Measurements from ENCODE around the gene RIMBP2. TPM values are rescaled to one million over a fixed set of nuclear protein-coding genes. Genes with fewer than 3 reads are reported as not detected.

Gene RIMBP2
- total and polyA plus RNA-seq, 2 experiments from 2014 or later, result 0.31 to 0.37 TPM

DNA sequence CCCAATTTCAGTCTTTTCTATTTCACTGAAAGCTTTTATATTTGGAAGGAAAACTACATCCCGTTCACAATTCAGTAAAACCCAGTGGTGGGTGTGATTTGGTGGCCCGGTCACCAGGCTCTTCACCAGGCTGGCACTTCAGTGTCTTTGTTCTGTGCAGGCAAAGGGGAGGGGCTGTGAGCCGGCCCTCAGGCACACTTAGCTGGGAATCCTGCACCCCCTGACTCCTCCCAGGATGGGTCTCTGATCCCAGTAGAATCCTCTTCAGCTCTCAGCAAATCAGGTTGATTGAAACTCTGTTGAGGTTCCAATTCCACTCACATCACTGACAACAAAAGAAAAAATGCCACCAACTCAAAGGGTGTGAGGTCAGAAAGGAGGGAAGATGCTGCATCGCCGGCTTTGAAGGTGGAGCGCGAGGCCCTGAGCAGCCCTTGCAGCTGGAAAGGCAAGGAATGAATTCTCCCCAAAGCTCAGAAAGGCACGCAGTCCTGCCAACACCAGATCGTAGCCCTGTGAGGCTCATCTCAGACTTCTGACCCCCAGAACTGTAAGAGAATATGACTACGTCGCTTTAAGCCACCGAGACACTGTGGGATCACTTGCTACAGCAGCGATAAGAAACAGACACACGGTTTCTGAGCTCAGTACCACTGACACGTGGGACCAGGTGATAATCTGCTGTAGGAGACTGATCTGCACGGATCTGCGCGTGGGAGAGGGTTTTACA lies 211.8 kb downstream of the RIMBP2 start (continued):
- TF ChIP-seq, protein P1, sequence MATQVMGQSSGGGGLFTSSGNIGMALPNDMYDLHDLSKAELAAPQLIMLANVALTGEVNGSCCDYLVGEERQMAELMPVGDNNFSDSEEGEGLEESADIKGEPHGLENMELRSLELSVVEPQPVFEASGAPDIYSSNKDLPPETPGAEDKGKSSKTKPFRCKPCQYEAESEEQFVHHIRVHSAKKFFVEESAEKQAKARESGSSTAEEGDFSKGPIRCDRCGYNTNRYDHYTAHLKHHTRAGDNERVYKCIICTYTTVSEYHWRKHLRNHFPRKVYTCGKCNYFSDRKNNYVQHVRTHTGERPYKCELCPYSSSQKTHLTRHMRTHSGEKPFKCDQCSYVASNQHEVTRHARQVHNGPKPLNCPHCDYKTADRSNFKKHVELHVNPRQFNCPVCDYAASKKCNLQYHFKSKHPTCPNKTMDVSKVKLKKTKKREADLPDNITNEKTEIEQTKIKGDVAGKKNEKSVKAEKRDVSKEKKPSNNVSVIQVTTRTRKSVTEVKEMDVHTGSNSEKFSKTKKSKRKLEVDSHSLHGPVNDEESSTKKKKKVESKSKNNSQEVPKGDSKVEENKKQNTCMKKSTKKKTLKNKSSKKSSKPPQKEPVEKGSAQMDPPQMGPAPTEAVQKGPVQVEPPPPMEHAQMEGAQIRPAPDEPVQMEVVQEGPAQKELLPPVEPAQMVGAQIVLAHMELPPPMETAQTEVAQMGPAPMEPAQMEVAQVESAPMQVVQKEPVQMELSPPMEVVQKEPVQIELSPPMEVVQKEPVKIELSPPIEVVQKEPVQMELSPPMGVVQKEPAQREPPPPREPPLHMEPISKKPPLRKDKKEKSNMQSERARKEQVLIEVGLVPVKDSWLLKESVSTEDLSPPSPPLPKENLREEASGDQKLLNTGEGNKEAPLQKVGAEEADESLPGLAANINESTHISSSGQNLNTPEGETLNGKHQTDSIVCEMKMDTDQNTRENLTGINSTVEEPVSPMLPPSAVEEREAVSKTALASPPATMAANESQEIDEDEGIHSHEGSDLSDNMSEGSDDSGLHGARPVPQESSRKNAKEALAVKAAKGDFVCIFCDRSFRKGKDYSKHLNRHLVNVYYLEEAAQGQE (IDR thresholded peaks at IDR 0.05; ENCODE audit: unreplicated experiment), result no peak
- TF ChIP-seq ZNF114 (CRISPR knock-in tag; IDR thresholded peaks at IDR 0.05), result no peak

DNA sequence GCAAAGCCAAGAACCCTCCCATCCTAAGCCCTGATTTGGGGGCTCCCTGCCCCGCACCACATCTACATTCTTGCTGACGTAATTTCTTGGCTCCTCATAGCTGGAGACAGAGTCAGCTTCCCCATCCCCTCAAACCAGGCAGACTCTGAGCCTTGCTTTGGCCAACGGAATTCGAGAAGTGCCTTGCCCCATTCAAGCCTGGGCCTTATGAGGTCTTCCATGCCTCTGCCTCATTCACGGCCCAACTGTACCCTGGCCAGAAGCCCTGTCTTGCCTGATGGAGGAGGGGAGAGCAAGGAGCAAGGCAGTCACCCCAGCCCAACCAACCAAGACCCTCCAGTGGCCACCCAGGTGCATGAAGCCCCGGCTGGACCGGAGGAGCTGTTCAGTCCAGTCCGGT lies 214.3 kb downstream of the RIMBP2 start:
- no peaks in the 10 kb centered on the region for H4K20me1 ChIP-seq (replicated peaks; ENCODE audit: insufficient read depth)
- H3K4me1 ChIP-seq (ENCODE audit: insufficient read depth), result no peaks in the 10 kb centered on the region
- no peak overlapping the region for H3K4me3 ChIP-seq
- no peak for ATAC-seq
- no peaks in the 10 kb centered on the region for H3K9me2 ChIP-seq (ENCODE audit: insufficient read depth)
- H3K36me3 Mint-ChIP-seq (ENCODE audit: low read depth), result peaks cover 42% of the 10 kb centered on the region
- H3K4me3 Mint-ChIP-seq, result no peak overlapping the region
- peaks cover 92% of the 10 kb centered on the region for H3K9me3 Mint-ChIP-seq
- H3K27ac ChIP-seq (ENCODE audit: low read depth), result no peak overlapping the region
- peaks cover 5% of the 10 kb centered on the region for H3K27me3 Mint-ChIP-seq (ENCODE audit: insufficient read depth, low read depth, poor library complexity)
- no peak overlapping the region for H3K27ac Mint-ChIP-seq
- no peaks in the 10 kb centered on the region for H3K79me2 ChIP-seq (replicated peaks; ENCODE audit: insufficient read depth)
- H3K4me1 Mint-ChIP-seq, result no peaks in the 10 kb centered on the region
- H3K36me3 ChIP-seq (ENCODE audit: insufficient read depth), result no peaks in the 10 kb centered on the region
- no peak overlapping the region for H3K4me2 ChIP-seq
- no peaks in the 10 kb centered on the region for H3K27me3 ChIP-seq (ENCODE audit: insufficient read depth)
- no peaks in the 10 kb centered on the region for H3F3A ChIP-seq (replicated peaks; ENCODE audit: low read depth)
- no peak for DNase-seq (ENCODE audit: low spot score)
- no peak overlapping the region for H2AFZ ChIP-seq
- TF ChIP-seq EZH2 (IDR thresholded peaks at IDR 0.05; ENCODE audit: low read depth, unreplicated experiment), result no peak
- no peak for TF ChIP-seq CREB1 (CRISPR knock-in tag; IDR thresholded peaks at IDR 0.05; ENCODE audit: low read depth)
- TF ChIP-seq ZNF114 (CRISPR knock-in tag; IDR thresholded peaks at IDR 0.05), result no peak
- TF ChIP-seq NANOG (IDR thresholded peaks at IDR 0.05; ENCODE audit: borderline replicate concordance), result no peak
- no peak for TF ChIP-seq EZH2phosphoT487 (IDR thresholded peaks at IDR 0.05; ENCODE audit: unreplicated experiment)
- TF ChIP-seq, protein P2, sequence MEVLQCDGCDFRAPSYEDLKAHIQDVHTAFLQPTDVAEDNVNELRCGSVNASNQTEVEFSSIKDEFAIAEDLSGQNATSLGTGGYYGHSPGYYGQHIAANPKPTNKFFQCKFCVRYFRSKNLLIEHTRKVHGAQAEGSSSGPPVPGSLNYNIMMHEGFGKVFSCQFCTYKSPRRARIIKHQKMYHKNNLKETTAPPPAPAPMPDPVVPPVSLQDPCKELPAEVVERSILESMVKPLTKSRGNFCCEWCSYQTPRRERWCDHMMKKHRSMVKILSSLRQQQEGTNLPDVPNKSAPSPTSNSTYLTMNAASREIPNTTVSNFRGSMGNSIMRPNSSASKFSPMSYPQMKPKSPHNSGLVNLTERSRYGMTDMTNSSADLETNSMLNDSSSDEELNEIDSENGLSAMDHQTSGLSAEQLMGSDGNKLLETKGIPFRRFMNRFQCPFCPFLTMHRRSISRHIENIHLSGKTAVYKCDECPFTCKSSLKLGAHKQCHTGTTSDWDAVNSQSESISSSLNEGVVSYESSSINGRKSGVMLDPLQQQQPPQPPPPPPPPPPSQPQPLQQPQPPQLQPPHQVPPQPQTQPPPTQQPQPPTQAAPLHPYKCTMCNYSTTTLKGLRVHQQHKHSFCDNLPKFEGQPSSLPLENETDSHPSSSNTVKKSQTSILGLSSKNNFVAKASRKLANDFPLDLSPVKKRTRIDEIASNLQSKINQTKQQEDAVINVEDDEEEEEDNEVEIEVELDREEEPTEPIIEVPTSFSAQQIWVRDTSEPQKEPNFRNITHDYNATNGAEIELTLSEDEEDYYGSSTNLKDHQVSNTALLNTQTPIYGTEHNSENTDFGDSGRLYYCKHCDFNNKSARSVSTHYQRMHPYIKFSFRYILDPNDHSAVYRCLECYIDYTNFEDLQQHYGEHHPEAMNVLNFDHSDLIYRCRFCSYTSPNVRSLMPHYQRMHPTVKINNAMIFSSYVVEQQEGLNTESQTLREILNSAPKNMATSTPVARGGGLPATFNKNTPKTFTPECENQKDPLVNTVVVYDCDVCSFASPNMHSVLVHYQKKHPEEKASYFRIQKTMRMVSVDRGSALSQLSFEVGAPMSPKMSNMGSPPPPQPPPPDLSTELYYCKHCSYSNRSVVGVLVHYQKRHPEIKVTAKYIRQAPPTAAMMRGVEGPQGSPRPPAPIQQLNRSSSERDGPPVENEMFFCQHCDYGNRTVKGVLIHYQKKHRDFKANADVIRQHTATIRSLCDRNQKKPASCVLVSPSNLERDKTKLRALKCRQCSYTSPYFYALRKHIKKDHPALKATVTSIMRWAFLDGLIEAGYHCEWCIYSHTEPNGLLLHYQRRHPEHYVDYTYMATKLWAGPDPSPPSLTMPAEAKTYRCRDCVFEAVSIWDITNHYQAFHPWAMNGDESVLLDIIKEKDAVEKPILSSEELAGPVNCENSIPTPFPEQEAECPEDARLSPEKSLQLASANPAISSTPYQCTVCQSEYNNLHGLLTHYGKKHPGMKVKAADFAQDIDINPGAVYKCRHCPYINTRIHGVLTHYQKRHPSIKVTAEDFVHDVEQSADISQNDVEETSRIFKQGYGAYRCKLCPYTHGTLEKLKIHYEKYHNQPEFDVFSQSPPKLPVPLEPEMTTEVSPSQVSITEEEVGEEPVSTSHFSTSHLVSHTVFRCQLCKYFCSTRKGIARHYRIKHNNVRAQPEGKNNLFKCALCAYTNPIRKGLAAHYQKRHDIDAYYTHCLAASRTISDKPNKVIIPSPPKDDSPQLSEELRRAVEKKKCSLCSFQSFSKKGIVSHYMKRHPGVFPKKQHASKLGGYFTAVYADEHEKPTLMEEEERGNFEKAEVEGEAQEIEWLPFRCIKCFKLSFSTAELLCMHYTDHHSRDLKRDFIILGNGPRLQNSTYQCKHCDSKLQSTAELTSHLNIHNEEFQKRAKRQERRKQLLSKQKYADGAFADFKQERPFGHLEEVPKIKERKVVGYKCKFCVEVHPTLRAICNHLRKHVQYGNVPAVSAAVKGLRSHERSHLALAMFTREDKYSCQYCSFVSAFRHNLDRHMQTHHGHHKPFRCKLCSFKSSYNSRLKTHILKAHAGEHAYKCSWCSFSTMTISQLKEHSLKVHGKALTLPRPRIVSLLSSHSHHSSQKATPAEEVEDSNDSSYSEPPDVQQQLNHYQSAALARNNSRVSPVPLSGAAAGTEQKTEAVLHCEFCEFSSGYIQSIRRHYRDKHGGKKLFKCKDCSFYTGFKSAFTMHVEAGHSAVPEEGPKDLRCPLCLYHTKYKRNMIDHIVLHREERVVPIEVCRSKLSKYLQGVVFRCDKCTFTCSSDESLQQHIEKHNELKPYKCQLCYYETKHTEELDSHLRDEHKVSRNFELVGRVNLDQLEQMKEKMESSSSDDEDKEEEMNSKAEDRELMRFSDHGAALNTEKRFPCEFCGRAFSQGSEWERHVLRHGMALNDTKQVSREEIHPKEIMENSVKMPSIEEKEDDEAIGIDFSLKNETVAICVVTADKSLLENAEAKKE (CRISPR knock-in tag; IDR thresholded peaks at IDR 0.05), result no peak
- TF ChIP-seq POLR2AphosphoS5 (IDR thresholded peaks at IDR 0.05; ENCODE audit: low read depth), result no peak
- TF ChIP-seq, protein P3, sequence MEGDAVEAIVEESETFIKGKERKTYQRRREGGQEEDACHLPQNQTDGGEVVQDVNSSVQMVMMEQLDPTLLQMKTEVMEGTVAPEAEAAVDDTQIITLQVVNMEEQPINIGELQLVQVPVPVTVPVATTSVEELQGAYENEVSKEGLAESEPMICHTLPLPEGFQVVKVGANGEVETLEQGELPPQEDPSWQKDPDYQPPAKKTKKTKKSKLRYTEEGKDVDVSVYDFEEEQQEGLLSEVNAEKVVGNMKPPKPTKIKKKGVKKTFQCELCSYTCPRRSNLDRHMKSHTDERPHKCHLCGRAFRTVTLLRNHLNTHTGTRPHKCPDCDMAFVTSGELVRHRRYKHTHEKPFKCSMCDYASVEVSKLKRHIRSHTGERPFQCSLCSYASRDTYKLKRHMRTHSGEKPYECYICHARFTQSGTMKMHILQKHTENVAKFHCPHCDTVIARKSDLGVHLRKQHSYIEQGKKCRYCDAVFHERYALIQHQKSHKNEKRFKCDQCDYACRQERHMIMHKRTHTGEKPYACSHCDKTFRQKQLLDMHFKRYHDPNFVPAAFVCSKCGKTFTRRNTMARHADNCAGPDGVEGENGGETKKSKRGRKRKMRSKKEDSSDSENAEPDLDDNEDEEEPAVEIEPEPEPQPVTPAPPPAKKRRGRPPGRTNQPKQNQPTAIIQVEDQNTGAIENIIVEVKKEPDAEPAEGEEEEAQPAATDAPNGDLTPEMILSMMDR (conservative IDR thresholded peaks at IDR 0.05; ENCODE audit: low read depth in 2 of 2), result no peak
- no peak for TF ChIP-seq STAT1 (IDR thresholded peaks at IDR 0.05; ENCODE audit: unreplicated experiment)
